ENCODE results near the gene ADAM19.
A peak's percentile ranks its signal among the peaks of the same experiment; 100 is the strongest.

The ADAM19 gene

DNA sequence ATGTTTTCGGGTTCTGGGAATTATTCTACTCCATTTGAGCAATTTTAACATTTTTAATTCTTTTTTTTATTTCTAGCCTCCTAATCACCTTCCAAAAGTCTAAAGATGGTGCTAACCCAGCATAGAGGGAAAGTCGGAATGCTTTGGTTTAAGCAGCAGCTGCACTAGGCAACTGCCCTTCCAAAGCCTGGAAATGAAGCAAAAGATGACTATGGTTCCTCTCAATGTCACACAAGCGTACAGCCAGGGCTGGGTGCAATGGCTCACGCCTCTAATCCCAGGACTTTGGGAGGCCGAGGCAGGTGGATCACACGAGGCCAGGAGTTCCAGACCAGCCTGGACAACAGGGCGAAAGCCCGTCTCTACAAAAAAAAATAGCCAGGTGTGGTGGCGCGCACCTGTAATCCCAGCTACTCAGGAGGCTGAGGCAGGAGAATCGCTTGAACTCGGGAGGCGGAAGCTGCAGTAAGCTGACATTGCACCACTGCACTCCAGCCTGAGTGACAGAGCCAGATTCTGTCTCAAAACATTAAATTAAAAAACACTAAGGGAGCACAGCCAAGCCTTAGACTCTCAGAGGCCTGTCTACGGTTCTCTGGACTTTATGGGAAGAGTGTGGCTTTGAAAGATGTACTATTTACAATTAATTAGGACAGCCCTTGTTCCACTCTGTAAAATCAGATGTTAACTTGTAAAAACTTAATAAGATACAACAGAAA, 33.1 kb downstream of the ADAM19 start:
- DNase-seq (ENCODE audit: low spot score): no peak

DNA sequence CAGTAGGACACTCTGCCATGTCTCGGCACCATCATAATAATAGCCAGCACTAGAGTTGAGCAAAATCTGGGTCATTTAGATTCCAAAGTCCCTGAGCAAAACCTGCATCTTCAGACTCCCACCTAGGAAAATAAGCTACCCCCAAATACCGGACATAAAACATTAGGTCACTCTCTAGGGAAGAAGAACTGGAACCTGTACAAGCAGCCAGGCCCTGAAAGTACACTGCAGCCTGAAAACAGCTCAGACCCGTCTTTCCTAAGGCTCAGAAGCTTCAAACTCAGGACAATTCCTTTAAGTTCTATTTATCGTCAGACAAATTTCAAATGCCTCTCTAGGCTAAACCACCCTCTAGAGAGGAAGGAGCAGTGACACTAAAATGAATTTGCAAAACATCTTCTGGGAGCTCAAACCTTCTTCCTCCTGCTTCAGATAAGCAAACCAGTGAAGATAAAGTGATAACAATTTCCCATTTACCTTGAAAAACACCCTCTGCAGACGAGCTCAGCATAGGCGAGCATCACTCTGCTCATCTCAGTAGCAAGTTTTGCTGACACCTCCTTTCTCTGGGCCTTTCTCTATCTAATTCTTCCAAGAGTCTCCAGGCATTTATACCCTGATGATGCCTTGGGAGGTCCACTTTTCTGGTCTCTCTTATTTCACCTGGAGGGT, 34.0 kb downstream of the ADAM19 start:
- no peak for DNase-seq (ENCODE audit: low spot score)

DNA sequence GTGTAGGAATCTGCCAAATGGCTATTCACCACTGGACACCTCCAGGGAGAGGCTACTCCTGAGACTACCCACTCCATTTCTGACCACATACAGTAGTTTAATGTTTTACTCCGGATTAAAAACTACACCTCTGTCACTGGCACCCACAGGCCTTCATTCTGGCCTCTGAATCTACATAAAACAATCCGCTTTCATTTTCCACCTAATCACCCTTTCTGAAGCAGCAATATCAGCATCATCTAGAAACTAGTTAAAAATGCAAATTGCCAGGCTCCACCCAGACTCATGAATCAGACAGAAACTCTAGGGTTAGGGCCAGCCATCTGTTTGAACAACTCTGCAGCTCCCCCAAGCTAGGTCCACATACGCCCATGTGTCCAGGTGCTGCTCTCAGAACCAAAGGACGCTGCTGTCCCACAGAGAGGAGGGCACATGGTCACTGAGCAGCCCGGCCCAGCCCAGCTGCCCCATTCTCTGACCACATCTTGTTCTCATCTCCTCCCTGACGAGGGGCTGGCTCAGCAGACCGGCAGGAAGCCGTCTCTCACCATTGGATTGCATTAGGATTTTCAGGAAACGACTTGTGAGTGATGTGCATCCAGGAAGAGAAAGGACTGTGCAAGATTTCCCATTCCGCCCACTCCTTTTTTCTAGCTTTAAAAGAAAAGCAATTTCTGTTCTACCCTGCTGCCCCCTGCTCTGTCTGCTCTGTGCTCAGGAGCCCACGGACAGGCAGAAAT, 34.7 kb downstream of the ADAM19 start:
- DNase-seq (ENCODE audit: low spot score): peak; percentile 68

DNA sequence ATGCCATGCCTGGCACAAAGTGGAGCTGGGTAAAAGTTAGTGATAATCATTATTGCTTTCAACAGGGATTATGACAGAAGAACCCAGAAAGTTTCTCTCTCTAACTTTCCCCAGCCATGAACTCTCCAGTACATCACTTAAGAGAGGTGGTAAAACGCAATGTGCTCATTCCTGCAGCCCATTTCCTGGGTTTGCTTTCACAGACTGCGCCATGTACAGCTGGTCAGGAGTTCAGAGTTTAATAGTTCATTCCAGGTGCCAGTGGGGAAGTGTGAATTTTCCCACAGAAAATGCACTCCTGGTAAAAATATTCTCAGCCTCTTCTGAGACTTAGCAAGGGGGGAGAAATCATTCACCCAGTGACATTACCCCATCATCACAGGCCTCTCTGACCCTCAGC, 35.5 kb downstream of the ADAM19 start:
- DNase-seq (ENCODE audit: low spot score): no peak

DNA sequence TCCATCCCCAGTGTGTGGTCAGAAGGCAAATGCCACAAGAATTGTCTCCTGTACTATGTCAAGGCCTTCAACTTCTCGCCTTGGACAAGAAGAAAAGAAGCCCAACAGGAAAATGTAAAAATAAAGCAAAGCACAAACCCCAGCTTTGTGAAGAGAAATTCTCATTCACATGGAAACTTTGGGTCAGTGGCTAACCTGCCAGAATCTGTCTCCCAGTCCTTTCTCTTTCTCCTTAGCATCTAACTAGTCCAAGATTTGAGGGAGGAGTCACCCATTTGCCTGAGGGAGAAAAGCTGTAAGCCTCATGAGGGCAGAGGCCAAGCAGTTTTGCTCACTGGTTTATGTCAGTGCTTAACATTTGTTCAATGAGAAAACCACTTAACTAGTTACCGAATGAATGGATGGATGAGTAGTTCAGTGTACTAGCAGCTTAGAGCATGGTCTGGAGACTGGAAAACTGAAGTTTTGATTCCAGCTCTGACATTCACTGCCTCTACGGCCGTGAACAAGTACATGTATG, 36.0 kb downstream of the ADAM19 start:
- no peak for DNase-seq (ENCODE audit: low spot score)

DNA sequence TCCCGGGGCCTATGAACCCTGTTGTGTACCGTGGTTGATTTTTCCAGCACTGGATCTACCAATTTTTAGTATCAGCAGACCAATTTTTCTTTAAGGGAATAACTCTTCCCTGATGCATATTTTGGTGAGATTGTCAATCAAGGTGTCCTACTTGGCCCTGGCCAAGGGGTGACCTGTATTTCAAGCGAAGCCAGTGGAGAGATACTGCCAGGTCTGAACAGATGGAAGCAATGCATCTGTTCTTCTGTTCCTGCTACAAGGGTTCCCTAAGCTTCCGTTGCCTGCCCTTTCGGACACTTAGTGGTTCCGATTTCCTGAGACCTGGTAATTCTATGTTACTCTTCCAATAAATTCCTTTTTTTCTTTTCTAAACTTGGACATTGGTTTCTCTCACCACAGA, 37.3 kb downstream of the ADAM19 start:
- no peak for DNase-seq (ENCODE audit: low spot score)

DNA sequence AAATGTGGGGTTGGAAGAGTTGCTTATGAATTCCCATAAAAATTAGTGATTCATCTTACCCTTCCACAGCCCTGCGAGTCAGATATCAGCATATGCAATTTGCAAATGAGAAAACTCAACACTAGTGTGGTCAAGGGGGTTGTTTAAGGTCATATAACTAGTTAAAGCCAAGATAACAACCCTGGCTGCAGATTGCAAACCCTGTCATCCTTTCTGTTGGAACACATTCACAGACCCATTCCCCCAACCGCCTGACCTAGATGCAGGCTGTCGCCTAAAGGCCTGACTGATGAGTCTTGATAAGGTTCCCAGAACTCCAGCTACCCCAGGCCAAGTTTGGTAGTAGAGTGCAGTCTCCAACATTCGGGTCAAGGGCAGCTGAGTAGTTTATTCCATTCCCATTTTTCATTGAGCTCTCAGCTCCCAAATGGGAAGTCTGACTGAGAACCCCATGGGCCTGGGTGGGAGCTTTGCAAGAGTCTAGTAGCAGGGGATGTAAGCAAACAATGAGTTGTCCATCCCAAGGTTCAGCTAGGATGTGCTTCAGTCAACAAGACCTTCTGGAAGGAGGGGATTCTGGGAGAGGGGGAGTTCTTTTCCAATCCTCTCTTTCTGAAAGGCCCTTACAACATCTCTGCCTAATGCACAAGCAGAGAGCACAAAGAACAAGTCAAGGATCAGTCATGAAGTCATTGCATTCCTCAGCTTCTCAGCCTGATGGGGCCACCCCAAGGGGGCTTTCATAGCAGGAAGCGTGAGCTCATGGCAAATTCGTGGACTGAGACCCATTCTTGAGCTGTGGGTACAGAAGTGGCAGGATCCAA, 40.3 kb downstream of the ADAM19 start:
- no peak for DNase-seq (ENCODE audit: low spot score)

DNA sequence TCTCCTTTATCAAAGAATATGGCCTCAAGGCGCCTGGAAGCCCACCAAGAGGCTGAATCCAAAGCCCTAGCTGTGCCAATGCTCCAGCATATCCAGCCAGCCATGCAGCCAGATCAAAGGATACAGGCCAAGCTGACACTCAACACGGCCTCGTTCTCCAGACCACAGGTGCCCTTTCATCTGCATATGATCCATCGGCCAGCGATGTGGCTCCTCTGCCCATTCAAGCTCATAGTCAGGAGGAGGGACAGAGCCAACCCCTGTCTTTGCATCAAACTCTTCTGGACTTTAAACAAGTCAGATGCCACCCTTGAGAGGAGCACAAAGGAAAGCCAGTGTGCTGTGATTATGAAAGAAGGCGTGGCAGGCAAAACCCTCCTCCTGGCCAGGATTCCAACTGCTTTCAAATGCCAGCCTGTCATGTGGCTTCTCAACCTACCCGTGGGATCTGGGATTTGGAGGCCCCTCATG, 42.5 kb downstream of the ADAM19 start:
- no peak for DNase-seq (ENCODE audit: low spot score)

DNA sequence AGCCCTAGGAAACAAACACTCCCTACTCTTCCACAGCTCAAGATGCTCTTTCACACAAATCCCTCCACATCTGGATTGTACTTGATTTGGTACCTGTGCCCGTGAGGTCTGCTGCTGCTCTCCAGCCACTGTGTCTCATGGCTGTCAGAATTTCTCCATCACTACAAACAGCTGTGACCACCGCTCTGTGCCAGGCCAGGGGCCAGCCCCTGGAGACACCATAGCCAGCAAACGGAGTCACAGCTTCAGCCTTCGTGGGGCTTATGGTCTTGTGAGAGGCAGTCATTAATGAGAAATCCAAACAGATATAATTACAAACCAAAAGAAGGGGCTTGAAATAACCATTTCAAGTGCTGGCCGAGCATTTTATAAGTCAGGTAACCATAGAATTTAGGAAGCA, 43.6 kb downstream of the ADAM19 start:
- no peak for DNase-seq (ENCODE audit: low spot score)

DNA sequence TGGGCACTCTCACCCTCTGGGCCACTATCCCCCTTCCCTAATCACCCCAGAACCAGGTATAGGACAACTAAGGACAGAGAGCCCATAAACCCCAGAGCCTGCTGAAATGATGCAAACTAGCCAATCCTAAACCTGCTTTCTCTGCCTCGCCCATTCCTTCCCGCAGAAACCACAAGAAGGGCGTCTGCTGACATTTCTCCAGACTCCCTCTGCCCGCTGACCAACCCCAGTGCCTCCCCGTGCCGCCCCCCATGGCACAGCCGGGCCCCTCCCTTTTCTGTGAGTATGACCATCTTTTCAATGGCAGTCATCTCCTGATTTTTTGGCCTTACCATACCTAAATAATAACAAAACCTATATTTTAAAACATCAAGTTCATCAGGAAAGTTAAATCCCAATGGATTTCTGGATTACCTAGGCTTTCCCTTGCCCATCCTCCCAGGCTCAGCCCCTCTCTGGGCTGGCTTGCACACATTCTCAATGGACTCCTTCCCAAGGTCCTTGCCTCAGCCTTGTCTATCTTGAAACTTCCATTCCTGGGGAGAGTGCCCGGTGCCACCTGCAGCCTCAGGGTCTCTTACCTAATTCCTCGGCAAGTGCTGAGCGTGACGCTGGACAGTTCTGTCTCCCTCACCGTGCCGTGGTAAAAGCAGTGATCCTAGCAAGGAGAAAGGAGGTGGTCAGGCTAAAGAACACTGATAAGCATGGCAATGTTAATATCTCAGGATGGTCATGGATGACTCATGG, 45.2 kb downstream of the ADAM19 start:
- DNase-seq (ENCODE audit: low spot score): no peak

DNA sequence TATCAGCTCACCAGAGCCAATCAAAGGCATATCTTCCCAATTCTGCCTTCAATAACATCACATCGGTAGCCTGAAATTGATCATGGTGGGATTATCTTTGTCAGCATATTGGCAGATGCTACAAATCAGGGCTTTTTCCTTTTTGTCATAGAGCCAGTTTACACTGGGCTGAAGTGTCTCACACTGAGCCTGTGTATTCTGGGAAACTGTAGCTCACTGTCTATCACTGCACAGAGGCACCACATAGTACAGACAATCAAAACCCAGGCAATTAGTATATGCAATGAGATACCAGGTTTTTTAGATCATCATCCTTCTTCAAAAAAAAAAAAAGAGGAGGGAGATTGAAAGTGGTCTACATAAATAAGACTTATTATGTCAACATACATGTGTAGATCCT, 46.6 kb downstream of the ADAM19 start:
- DNase-seq (ENCODE audit: low spot score): no peak

DNA sequence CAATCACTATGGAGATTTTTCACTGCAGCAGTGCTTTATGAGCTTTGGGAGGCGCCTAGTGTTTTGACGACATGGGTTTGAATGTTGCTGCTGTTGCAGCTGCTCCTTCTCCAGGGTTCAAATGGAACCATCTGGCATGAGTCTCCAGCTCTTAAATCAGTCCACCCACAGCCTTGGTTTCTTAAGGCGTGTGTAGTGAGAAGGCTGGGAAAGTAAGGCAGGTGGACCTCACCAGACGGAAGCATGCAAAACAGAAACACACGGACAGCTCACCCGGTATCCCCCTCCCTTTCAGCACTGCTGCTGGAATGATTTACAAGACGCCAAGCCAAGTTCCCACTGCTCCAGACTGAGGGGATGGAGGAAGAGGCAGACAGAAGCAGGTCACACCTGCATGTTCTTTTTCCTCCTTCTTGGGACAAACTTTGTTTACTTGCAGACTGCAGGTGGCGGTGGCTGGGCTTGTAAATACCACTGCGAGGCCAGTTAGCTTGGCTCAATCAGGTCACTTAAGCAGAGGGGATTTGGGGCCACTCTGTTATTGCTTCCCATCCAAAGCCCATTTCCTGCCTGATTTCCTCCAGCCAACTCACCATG, 47.4 kb downstream of the ADAM19 start:
- no peak for DNase-seq (ENCODE audit: low spot score)

DNA sequence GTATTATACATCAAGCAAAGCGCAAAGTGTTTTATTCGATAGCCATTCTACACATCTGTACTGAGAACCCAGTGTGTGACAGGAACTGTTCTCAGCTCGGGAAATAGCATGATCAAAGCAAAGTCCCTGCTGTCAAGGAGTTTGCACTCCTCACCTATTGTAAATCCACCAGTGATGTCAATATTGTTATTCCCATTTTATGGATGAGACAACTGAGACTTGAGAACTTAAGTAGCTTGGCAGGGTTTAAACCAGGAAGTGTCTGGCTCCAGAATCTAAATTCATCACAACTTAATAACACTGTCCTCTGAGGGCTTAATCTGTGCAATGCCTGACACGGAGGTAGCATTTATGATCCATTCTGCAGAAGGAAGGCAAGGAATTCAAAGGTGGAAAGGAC, 50.7 kb downstream of the ADAM19 start:
- DNase-seq (ENCODE audit: low spot score): no peak

DNA sequence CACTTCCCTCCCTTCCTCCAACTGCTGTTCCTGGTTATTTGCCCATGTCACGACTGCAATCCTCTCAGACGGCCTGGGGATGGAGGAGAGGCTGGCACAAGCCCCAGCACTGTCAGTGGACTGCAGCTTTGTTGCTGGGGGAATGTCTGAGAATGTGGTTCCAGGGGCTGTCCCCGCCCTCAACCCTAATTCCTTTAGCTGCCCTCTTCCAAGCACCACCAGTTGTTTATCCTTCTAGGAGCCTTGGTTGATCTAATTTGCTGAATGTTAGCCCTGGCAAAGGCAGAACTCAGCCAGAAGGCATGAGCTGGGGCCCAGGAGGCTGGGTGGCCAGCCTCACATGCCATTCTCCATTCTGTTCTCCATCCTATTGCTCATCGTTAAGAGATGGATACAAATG, 51.6 kb downstream of the ADAM19 start:
- no peak for DNase-seq (ENCODE audit: low spot score)

DNA sequence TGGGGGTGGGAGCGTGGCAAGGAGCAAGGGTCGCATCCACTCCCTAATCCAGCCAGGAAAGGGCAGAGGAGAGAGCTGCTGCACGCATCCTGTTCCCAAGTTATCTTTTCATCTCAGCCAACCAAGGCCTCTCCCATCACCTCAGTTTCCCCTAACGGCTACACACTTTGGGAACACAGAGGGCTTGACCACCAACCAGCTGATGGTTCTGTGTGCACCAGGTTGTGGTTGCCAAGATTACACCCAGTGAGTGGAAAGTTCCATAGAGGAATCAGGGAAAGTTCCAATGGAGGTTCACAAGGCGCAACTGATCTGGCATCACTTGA, 53.9 kb downstream of the ADAM19 start:
- DNase-seq (ENCODE audit: low spot score): no peak

DNA sequence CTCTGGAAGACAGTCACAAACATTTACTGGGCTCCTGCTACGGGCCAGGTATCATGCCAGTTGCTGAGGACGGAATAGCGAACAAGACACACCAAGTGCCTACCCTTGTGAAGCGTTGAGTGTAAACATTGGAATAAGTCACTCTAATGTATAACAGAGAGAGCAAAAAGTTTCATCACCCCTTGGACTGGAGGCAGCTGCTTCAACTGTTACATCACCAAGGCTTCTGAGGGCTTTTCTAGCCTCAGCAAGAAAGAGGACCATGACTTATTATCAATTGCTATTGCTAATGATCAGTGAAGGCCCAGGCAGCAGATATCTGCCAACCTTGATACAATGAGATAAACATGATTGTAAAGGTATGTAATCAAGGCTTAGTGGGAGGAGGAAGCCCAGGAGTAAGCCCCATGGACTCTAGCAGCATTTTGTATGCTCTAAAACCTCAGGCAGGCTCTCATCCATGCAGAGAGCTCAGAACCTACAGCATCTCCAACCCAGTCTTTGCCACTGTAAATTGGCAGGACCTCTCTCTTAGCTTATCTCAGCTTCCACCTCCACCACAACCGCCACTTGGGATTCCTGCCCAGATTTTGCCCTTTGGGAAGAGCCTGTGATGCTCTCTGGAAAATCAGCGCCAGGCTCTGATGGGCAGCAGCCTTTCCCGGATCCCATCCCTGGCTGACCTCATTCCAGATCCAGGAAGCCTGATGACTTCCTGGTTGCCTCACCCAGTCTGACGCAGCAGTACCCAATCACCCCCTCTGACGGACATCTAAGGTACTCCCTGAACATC, 54.5 kb downstream of the ADAM19 start:
- peak; percentile 33 for DNase-seq (ENCODE audit: low spot score)

DNA sequence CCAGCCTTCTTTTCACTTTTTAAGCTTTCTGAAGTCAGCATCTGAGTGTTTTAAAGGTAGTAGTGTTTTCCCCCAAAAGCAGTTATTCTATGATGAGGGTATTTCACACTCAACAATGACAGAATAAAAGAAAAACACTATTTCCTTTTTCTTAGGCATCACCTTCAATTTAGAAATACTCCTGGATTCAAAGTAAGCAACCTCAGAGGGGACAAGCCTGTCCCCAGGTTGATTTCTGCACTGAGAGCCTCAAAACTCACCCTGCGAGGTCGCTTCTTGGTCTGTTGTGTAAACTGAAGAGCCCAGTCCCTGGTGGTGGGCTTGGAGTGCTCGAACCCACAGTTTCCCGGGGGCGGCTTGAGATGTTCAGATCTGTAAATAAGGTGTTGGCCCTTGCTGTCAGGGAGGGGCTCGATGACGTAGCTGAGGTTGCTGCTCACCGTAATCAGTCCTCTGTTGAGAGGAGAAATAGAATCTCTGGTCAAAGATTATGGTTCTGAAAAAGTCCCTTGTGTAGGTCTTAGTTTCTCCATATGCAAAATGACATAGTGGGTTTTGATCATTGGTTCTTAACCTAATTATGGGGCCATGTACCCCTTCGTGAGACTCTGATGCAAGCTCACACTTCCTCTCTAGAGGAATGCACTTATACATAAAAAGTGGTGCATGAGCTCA, 55.9 kb downstream of the ADAM19 start:
- DNase-seq (ENCODE audit: low spot score): no peak

DNA sequence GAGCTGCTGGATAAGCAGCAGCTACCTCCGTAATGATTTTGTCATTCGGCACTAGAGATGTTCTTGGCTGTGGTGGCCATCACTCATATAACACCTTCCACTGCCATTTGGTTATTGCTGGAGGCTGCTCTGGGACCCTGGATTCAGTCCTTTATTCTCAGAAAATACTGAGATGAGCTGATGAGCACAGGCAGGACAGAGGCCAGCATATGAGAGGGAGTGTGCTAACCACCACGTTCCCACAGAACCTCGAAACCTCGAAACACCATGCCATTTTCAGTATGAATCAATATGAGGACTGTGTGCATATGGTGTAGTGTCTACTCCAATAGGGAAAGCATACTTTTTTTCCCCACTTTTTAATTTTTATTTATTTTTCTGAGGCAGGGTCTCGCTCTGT, 56.6 kb downstream of the ADAM19 start:
- no peak for DNase-seq (ENCODE audit: low spot score)

DNA sequence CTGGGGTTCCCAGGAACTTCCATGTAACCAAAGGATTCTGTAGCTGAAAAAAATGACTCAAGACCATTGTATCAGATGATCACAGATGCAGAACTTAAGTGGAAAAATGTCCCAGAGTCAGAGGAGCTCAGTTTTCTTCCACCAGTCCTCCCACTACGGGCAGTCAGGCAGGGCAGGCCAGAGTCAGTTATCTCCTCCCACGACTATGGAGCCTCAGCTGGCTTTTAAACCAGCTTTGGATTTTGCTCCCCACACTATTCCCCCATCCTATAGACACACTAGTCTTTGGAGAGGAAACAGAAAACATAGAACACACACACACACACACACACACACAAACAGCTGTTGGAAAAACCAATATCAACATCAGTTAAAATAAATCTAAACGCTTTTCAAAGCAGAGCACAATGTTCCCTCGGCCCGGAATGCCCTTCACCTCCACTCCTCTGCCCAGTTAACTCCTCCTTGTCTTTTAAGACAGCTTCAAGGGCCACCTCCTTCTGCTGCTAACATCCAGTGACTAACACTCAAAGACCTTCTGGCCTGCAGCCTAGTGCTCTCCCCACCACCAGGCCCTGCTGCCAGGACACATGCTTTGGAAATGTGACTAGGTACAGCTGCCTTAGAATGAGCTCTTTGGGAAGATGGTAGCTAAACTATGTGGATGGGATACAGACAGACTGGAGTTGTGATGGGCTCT, 58.8 kb downstream of the ADAM19 start:
- DNase-seq (ENCODE audit: low spot score): peak; percentile 94
